ENCODE measurements around the gene IPPK.
"Not testable (repeated sequence)": the region's sequence is repeated elsewhere in the genome, so short reads cannot be mapped to it uniquely, and the experiment has no call there.

Gene IPPK

DNA sequence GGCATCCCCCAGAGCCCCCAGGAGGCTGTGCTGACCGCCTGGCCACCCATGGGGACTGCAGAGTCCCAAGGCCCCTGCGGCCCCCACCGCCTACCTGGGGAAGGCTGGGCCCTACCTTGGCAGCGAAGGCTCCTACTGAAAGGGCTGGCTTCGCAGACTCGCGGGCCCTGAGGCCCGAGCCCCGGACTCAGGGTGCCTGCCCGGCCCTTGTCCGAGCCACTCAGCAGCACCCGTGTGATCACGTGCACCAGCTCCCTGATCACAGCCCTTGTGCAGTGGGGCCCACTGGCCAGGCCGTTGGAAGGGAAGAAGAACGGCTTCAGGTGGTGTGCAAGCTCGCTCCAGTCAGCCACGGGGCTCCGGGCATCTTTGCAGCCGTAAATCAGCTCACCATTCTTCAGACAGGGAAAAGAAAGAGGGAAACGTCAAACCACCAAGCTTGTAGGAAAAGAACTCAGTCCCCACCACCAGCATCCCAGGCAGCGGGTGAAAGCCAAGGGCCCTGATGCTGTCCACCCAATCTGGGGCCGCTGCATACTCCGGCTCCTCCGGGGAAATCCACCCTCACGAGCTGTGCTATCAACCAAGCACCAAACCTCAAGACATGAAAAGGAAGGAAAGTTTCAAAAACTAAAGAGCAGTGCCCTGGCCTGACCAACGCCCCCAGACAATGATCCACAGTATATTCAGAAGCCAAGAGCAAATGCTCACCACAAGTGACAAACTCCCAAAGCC is 31.9 kb downstream of the IPPK start:
- no peak for DNase-seq

DNA sequence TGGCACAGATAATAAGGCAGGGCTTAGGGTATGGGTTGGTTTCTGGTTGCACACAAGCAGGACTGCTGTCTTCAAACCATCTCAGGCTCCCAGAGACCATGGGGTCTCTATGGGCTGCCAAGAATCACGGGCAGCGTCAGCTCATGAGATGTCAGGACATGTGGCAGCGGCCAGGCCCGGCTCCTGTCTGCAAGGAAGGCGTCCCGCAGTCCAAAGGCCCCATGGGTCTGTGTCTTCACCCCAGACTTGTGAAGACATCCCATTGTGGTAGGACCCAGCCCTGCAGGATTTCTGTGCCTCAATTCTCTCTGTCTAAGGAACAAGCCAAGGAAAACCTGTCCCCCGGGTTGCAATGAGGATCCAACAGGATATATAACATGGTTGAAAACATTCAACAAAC is 32.6 kb downstream of the IPPK start:
- ATAC-seq (no peak), DNase-seq (no peak)

More for the DNA sequence above, 31.9 kb downstream of the IPPK start:
- ATAC-seq: no peak

DNA sequence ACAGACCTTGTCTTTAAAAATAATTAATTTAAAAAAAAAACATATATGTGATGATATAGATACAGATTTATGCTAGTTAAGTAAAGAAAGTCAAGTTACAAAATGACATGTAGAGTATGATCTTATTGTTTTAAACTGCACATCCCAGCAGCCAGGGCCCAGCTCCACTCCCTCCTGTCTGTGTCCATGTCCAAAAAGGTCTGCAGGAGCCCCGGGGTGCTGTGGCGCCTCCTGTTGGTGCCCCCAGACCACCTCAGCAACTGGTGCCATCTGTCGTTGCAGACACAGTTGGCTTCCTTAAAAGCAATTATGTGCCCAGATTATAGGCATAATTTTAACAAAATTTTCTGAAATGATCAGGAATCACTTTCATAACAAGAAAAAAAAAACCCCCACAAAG is 33.3 kb downstream of the IPPK start:
- ATAC-seq (no peak), DNase-seq (no peak)

DNA sequence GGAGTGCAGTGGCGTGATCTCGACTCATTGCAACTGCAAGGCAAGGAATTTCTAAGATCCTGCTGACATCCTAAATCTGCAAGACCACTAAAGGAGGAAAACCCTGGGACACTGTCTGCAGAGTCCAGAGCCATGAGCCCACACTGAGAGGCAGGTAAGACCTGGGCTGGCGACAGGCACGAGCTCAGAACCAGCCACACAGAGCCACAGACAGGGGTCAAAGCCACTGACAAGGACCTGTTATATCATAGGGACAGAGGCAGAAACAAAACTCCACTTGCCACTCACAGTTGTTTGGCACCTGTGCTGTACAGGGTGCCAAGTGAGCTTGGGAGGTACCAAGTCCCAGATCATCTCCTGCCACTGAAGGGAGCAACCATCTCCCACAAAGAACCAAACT is 34.2 kb downstream of the IPPK start:
- ATAC-seq (no peak), DNase-seq (no peak)

DNA sequence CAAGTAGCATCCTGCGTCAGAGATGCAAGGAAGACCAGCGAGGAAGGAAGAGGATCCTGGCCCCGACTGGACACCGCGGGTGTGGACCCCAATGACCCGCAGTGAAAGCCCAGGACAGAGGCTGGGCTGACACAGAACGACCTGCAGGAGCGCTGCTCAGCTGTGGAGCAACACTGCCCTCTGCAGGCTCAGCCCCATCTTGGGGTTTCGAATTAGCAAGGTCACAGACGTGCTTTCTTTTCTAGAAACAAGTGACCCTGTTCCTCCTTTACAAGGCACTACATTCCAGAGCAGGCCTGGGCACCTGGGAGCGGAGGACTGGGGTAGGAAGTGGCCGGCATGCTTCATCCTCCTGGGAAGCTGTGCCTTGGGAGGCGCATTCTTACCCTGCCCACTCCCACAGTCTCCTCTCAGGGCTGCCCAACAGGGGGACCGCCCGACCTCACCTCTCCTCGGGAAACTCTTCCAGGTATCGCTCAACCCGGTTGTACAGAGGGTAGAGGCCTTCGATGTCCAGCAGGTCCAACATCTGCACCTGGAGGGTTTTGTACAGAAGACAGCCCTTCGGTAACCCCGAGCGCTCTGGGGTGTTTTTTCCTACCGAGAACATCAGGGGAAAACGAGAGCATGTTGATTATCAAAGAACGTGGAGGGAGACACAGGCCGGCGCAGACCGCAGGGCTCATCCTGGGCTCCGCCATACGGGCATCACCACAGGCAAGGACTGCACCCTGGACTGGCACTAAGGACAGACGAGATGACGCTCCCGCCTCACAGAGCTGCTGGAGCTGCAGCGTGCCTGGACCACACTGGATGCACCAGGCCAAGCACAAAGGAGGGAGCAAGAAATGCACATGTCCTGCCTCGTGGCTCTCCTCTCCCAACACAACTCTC is 35.0 kb downstream of the IPPK start:
- DNase-seq (peak; percentile 77), ATAC-seq (no peak)

DNA sequence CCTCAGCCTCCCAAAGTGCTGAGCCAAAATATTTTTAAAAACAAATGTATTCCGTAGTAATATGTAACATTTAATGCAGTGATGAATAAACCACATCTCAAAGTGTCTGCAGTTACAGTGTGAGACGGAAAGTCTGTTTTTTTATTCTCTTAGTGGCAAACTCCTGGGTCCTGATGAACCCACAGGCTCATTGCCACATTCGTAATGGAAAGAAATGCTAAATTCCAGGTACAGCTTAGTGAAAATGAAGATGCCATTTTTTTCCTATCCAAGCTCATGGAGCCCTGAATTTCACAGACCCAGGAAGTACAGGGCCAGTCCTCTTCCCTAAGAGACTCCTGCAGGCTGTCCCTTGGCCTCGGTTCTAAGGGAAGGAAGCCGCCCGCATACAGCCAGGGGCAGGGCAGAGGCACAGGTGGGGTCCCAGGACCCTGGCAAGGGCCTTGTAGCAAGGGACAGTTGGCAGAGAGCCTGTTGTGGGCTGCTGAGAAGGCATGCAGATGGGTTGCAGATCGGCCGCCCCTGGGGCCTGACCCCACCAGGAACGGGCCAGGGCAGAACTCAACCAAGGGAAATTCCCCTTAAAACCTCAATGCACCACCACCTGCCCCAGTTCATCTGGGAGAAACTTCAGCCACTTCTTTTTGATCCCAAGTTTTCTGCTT is 36.2 kb downstream of the IPPK start:
- ATAC-seq: no peak
- DNase-seq: no peak

DNA sequence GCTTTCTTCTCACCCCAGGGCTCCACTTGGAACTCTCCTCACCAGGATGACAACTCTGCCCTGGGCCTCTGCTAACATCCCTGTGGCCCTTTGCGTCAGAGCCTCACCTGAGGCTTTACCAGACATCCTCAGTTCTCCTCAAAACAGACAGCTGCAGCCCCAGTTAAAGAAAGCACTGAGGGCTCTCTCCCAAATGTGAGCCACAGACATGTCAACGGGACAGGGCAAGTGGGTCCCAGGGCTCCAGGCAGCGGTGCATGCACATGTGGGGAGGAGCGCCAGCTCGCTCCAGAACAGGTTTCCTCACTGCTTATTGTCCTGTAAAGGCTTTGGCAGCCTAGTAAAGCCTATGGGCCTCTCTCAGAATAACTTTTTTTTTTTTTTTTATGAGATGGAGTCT is 37.3 kb downstream of the IPPK start:
- DNase-seq (no peak), ATAC-seq (no peak)

DNA sequence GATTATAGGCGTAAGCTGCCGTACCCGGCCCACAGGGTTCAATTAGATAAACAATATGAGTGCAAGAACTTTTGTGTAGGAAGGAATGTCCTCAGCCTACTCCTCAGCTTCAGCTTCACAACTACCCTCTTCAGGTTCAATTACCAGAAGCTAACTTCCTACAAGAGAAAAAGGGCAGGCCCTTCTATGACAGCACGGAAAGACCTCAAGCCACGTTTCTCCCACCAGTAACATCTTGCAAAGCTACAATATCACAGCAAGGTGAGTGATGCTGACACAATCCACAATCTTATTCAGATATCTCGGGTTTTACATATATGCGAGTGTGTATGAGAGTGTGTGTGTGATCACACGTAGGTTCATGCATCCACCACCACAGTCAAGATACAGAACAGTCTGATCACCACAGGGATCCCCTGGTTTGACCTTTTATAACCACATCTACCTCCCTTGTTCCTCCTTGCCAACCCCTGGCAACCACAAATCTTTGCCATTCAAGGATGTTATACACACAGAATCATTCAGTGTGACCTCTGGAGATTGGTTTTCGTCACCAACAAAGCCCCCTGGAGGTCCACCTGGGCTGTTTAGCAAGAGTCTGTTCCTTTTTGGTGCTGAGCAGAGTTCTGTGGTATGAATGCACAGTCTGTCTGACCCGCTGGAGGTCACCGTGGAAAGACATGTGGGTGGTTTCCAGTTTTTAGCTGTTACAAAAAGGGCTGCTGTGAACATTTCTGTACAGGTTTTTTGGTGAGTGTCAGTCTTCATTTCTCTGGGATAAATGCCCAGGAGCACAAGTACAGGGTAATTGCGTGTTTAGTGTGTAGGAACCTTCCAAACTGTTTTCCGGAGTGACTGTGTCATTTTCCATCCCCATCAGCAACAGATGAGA is 38.2 kb downstream of the IPPK start:
- ATAC-seq: peak; percentile 92

DNA sequence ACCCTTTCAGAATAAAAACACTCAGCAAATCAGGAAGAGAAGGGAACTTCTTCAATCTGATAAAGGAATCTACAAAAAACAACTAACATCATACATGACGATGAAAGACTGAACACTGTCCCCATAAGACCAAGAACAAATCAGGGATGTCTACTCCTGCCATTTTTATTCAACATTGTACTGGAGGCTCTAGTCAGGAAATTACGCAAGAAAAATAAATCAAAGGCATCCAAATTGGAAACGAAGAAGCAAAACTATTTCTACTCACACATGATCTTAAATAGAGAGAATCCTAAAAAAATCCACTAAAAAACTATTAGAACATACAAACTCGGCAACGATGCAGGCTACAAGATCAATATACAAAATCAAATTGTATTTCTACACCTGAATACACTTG is 42.3 kb downstream of the IPPK start:
- DNase-seq (no peak), ATAC-seq (no peak)

More for the DNA sequence above, 38.2 kb downstream of the IPPK start:
- peak; percentile 42 for DNase-seq

DNA sequence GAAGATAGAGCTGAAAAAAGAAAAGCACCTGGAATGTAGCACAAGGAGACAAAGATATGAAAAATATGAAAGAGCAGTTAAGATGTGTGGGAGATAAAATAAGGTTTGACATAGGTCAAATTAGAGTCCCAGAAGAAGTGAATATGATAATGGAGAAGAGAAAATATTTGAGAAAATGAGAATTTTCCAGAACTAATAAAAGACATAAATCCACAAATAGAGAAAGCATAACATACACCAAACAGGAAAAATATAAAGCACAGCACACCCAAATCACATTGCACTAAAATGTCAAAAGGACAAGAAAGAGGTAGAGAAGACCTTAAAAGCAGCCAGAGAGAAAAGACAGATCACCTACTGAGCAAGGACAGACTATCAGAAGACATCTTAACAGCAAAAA is 43.4 kb downstream of the IPPK start:
- no peak for DNase-seq
- no peak for ATAC-seq

DNA sequence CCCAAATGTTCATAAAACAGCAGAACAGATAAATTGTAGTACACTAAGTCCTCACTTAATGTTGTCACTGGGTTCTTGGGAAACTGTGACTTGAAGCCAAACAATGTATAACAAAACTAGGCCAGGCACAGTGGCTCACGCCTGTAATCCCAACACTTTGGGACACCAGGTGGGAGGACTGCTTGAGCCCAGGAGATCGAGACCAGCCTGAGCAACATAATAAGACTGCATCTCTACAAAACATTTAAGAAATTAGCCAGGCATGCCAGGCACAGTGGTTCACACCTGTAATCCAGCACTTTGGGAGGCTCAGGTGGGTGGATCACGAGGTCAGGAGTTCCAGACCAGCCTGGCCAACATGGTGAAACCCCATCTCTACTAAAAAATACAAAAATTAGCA is 46.0 kb downstream of the IPPK start:
- not testable (repeated sequence) for DNase-seq, ATAC-seq

DNA sequence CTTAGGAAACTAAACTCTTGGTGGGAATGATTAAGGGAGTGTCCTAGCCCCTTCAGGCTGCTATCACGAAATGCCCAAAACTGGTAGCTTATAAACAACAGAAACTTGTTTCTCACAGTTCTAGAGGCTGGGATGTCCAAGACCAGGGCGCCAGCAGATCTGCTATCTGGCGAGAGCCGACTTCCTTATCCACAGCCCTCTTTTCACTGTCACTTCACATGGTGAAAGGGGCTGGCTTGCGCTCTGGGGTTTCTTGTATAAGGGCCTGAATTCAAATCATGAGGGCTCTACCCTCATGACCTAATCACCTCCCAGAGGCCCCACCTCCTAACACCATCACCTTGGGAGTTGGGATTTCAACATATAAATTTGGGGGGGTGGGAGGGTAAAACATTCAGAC is 49.1 kb downstream of the IPPK start:
- ATAC-seq (no peak), DNase-seq (no peak)

DNA sequence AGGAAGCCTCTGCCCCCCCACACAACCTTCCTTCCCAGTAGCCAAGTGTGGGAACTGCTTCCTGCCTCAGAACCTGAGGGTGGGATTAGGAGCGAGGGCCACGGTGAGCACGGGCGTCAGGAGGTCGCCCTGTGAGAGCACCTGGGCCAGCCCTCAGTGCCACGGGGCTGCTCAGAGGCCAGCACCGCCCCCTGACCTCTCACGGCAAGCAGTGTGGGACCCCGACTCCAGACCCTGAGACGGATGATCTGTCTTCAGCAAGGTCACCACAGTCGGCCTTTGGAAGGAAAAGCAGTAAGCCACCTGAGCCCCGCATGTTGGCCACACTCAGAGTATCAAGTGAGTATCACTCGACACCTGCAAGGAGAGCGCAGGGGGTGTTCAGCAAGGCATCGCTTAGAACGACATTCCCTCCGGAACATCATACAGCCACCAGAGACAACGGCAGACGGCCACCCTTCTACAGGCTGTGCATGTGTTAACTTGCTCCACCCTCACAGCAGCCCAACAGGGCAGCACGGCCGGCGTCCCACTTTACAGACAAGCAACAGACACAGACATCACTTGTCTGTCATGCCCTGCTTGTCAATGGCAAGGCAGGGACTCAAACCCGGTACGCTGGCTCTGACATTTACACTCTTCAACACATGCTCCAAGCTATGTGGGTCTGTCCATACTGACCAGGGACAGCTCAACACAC is 50.2 kb downstream of the IPPK start:
- ATAC-seq (no peak), DNase-seq (no peak)

DNA sequence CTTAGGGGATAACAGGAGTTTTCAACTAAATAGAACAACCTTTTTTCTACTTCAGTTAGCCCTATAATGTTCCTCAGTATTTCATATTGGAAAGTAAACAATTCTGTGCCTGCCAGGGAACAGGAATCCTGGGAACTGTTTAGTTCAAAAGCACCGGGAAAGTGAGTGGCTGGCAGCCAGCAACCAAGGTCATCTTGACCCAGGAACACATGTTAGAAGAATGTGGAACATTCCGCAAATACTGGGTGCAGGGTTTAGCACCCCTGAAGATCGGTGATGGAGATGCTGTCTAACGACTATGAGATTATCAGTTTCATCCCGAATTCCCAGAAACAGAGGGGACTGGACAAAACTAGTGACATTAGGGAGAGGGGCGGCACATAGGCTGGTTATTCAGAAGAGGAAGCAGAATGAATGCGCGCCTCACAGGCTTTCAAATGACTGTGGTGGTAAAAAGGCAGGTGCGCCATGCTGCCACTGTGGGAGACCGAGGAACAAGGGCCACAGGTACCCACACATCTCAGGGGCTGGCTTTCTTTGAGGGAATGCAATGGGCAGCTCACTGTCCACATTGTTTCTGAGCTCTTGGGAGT is 51.2 kb downstream of the IPPK start:
- ATAC-seq (no peak), DNase-seq (no peak)

DNA sequence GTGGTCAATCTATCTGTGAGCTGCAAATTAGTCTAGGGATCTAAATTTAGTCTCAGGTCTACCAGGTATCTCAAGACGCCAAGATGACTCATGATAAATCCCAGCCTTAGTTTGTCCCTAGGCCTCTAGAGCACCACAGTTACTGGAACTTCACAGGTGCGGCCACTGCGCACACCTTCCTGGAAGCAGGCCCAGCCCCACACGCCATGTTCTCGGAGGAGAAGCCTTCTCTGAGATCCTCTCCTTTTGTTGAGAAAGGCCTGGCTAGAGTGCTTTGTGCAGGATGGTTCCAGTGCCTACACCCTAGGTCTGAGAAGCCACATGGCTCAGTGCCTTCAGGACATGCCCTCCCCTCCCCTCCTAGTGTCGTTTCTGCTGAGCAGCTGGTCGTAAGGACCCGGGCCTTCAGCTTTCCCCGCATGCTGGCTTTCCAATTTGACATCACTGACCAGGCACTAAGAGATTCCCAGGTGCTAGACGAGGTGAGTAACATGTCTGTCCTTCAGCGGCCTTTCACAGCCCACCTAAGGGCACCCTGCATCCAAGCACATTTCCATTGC is 51.9 kb downstream of the IPPK start:
- DNase-seq (no peak), ATAC-seq (no peak)

DNA sequence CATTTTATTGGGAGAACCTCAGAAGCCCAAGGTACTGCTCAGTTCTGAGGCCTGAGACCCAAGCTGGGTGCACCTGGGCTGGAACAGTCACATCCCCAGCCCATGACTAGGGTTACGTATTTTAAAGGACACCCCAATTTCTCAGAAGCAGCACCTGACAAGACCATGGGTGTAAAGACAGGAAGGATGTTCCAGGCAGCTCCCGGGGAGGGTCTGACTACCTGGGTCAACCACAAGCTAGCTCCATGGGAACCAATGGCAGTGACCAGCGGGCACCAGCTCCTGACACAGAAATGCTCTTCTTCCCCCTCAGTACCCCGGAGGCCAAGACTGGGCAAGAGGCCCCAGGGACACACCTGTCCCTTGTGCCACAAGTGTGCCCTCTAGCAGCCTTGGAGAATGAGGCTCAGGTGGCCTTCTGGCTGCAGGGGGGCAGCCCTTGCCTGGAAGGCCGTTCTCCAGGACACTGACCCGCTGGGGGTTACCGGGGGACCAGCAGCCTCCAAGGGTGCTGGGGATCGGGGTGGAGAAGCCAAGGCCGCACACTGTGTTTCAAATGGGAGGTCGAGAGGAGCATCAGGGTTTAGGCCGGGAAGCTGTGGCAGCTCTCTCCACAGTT is 52.6 kb downstream of the IPPK start:
- ATAC-seq (no peak), DNase-seq (no peak)

DNA sequence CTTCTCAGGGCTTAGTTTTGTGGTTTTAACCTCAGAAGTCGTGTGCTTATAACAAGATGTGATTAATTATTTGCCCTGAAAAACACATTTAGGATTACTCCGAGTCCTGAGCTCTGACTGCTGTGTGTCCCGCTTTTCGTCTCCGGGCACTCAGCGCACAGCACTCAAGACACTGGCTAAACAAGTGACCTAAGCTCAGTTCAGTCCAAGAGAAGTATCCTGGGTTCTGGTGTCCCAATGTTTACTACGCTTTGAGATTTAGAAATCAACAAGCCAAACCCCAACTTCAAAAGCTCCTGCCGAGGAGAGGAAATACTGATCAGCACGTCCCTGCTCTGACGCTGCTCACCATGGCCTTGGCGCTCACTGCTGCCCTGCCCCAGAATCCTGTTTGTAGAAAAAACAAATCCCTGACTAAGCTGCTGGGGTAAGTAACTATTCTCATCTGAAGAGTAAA is 53.2 kb downstream of the IPPK start:
- ATAC-seq (no peak), DNase-seq (no peak)

DNA sequence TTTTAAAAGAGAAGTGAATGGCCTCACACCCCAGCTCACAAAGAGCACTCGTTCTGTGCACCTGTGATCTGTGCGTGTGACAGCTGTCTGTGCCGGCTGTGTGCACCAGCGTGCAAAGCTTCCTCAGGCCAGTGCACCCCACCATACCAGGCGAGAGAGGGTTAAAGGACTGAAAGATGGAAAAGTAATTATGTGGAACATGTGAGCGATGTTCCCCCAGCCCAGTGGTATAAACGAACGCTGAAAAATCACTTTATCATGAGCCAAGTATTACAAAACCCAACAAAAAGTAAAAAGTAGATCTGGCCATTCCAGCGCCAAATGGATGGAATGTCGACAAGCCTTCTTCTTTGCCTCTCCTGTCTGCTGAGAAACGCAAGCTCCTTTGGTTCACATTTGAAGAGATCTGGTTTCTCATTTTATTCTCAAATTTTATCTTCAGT is 53.7 kb downstream of the IPPK start:
- ATAC-seq (no peak), DNase-seq (no peak)

DNA sequence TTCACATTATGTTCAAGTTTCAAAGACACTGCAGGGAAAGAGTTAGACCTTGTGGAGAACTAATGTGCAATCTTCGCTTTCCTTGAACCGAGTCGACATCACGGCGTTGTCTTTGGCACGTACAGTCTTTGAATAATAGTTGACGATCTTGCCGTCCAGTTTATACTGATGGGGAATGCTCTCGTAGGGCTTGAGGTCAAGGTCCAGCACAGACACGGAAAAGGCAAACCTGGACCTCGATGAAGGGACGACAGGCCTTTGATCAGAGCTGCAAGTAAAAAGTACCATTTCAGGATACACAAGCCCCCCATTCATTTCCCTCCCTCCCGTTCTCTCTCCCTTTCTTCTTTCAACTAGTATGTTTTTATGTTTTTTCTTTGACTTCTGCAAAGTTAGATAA is 54.1 kb downstream of the IPPK start:
- ATAC-seq (no peak), DNase-seq (no peak)

All from stimulated activated naive CD8-positive, alpha-beta T cell treated with anti-CD3 and anti-CD28 coated beads, Interleukin-15, Interleukin-2, amounts not matched to agents 100 U/mL and 50 U/mL, for 24 hours (primary cell).